ENCODE results near the gene IKZF1. TPM values are rescaled to one million over a fixed set of nuclear protein-coding genes. Genes with fewer than 3 reads are reported as not detected.

IKZF1 gene
- total RNA-seq, 1 donor from 2014 or later, result 0.11 TPM

- Histone ChIP-seq H3K4me3 (no peak overlapping the region), H2AFZ (replicated peaks) (no peak overlapping the region), H3K4me2 (no peak overlapping the region), H4K20me1 (ENCODE audit: low read depth) (no peaks in the 10 kb centered on the region), H3K9ac (no peak overlapping the region), H3K79me2 (ENCODE audit: low read depth) (no peaks in the 10 kb centered on the region), H3K27me3 (no peaks in the 10 kb centered on the region), H3F3A (ENCODE audit: low read depth) (no peaks in the 10 kb centered on the region), H3K4me1 (no peaks in the 10 kb centered on the region), H3K36me3 (no peaks in the 10 kb centered on the region), H3K27ac (no peak overlapping the region), H3K9me3 (ENCODE audit: low read depth) (no peaks in the 10 kb centered on the region)
- Mint-ChIP-seq H3K4me3 (no peak overlapping the region), H3K27me3 (ENCODE audit: insufficient read depth, low read depth) (peaks cover 2% of the 10 kb centered on the region), H3K4me1 (peaks cover 25% of the 10 kb centered on the region), H3K9me3 (no peaks in the 10 kb centered on the region), H3K27ac (no peak overlapping the region), H3K36me3 (no peaks in the 10 kb centered on the region)
- TF ChIP-seq EZH2 (IDR thresholded peaks at IDR 0.05) (no peak), CTCF (IDR thresholded peaks at IDR 0.05) (no peak), EZH2phosphoT487 (IDR thresholded peaks at IDR 0.05) (no peak)
- no peak for DNase-seq (ENCODE audit: low spot score)
Measured at GRCh38 chr7:50324113-50324512, 19.6 kb downstream of the IKZF1 start.

GRCh38 chr7:50327443-50327842 lies 22.9 kb downstream of the IKZF1 start:
- Histone ChIP-seq H3K9me3 (ENCODE audit: low read depth) (no peaks in the 10 kb centered on the region), H3K4me3 (no peak overlapping the region), H3K79me2 (ENCODE audit: low read depth) (no peaks in the 10 kb centered on the region), H3K4me2 (no peak overlapping the region), H3F3A (ENCODE audit: low read depth) (no peaks in the 10 kb centered on the region), H2AFZ (replicated peaks) (no peak overlapping the region), H3K9ac (no peak overlapping the region), H3K27ac (no peak overlapping the region), H4K20me1 (ENCODE audit: low read depth) (no peaks in the 10 kb centered on the region), H3K4me1 (peaks cover 4% of the 10 kb centered on the region), H3K27me3 (no peaks in the 10 kb centered on the region), H3K36me3 (no peaks in the 10 kb centered on the region)
- H3K36me3 Mint-ChIP-seq, result no peaks in the 10 kb centered on the region
- no peak overlapping the region for H3K4me3 Mint-ChIP-seq
- no peak for TF ChIP-seq CTCF (IDR thresholded peaks at IDR 0.05)
- TF ChIP-seq EZH2 (IDR thresholded peaks at IDR 0.05), result no peak
- TF ChIP-seq EZH2phosphoT487 (IDR thresholded peaks at IDR 0.05), result no peak
- peaks cover 2% of the 10 kb centered on the region for H3K27me3 Mint-ChIP-seq (ENCODE audit: insufficient read depth, low read depth)
- no peak for DNase-seq (ENCODE audit: low spot score)
- peaks cover 25% of the 10 kb centered on the region for H3K4me1 Mint-ChIP-seq
- no peak overlapping the region for H3K27ac Mint-ChIP-seq
- H3K9me3 Mint-ChIP-seq, result no peaks in the 10 kb centered on the region

- Histone ChIP-seq H4K20me1 (ENCODE audit: low read depth) (no peaks in the 10 kb centered on the region), H3K4me2 (no peak overlapping the region), H2AFZ (replicated peaks) (no peak overlapping the region), H3K79me2 (ENCODE audit: low read depth) (no peaks in the 10 kb centered on the region), H3K4me3 (no peak overlapping the region), H3K27ac (no peak overlapping the region), H3K27me3 (no peaks in the 10 kb centered on the region), H3K36me3 (no peaks in the 10 kb centered on the region), H3K9me3 (ENCODE audit: low read depth) (no peaks in the 10 kb centered on the region), H3K9ac (no peak overlapping the region), H3F3A (ENCODE audit: low read depth) (no peaks in the 10 kb centered on the region), H3K4me1 (peaks cover 18% of the 10 kb centered on the region)
- H3K9me3 Mint-ChIP-seq, result no peaks in the 10 kb centered on the region
- no peak overlapping the region for H3K4me3 Mint-ChIP-seq
- DNase-seq (ENCODE audit: low spot score), result no peak
- no peaks in the 10 kb centered on the region for H3K36me3 Mint-ChIP-seq
- H3K4me1 Mint-ChIP-seq, result peaks cover 25% of the 10 kb centered on the region
- no peak overlapping the region for H3K27ac Mint-ChIP-seq
- peaks cover 2% of the 10 kb centered on the region for H3K27me3 Mint-ChIP-seq (ENCODE audit: insufficient read depth, low read depth)
- TF ChIP-seq CTCF (IDR thresholded peaks at IDR 0.05), result no peak
- no peak for TF ChIP-seq EZH2 (IDR thresholded peaks at IDR 0.05)
- no peak for TF ChIP-seq EZH2phosphoT487 (IDR thresholded peaks at IDR 0.05)
Measured at GRCh38 chr7:50329775-50330174, 25.3 kb downstream of the IKZF1 start.

Measured in neural progenitor cell (in vitro differentiated cells).